ENCODE results near the gene SIDT1. TPM values are rescaled to one million over a fixed set of nuclear protein-coding genes. Genes with fewer than 3 reads are reported as not detected.

Gene SIDT1
- total RNA-seq, 3 donors from 2014 or later (not counting 1 experiment from before 2014, with no cell fraction given): 86.9 to 136 (median 101) TPM

DNA sequence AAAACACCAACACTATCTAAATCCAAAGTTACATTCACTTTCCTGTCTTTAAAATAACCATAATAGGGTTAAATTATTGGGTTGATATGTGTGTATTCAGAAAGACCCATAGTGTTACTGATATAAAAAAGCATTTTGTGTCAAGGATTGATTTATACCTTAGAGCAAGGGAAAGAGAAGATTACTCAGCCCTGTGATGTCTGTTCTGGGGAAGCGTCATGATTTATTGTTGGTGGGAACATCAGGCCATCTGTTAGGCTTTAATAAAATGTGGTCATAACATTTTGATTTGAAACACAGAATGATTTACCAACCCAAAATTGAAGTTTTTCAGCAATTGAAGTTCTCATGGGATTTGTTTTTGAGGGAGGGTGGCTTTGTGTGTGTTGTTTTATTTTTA lies 33.2 kb downstream of the SIDT1 start:
- Mint-ChIP-seq H3K9me3 (no peaks in the 10 kb centered on the region), H3K4me1 (peaks cover 30 to 38% of the 10 kb centered on the region in 2 donors), H3K27me3 (ENCODE audit: low read depth in 2 of 2) (no peaks in the 10 kb centered on the region), H3K27ac (peak overlapping the region in 1 of 2 donors; percentile 35), H3K36me3 (no peaks in the 10 kb centered on the region), H3K4me3 (no peak overlapping the region)
- no peak for ATAC-seq
- Histone ChIP-seq H3K36me3 (ENCODE audit: control insufficient read depth, insufficient read depth, low read length) (peaks cover 21% of the 10 kb centered on the region), H3K4me3 (ENCODE audit: low read length) (no peak overlapping the region), H3K4me1 (ENCODE audit: control insufficient read depth, insufficient read depth, low read length) (no peaks in the 10 kb centered on the region), H3K27ac (ENCODE audit: low read length) (no peak overlapping the region), H3K9me3 (ENCODE audit: control insufficient read depth, insufficient read depth, low read length) (no peaks in the 10 kb centered on the region), H3K27me3 (ENCODE audit: control insufficient read depth, insufficient read depth, low read length) (no peaks in the 10 kb centered on the region)
- TF ChIP-seq, protein P1, sequence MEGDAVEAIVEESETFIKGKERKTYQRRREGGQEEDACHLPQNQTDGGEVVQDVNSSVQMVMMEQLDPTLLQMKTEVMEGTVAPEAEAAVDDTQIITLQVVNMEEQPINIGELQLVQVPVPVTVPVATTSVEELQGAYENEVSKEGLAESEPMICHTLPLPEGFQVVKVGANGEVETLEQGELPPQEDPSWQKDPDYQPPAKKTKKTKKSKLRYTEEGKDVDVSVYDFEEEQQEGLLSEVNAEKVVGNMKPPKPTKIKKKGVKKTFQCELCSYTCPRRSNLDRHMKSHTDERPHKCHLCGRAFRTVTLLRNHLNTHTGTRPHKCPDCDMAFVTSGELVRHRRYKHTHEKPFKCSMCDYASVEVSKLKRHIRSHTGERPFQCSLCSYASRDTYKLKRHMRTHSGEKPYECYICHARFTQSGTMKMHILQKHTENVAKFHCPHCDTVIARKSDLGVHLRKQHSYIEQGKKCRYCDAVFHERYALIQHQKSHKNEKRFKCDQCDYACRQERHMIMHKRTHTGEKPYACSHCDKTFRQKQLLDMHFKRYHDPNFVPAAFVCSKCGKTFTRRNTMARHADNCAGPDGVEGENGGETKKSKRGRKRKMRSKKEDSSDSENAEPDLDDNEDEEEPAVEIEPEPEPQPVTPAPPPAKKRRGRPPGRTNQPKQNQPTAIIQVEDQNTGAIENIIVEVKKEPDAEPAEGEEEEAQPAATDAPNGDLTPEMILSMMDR (IDR thresholded peaks at IDR 0.05): no peak
- 74% methylated on average over 1 of the region's 1 CpG for WGBS (ENCODE audit: insufficient coverage)
- intact Hi-C loops (cut with micrococcal nuclease): no loop called here
- no peak for DNase-seq

DNA sequence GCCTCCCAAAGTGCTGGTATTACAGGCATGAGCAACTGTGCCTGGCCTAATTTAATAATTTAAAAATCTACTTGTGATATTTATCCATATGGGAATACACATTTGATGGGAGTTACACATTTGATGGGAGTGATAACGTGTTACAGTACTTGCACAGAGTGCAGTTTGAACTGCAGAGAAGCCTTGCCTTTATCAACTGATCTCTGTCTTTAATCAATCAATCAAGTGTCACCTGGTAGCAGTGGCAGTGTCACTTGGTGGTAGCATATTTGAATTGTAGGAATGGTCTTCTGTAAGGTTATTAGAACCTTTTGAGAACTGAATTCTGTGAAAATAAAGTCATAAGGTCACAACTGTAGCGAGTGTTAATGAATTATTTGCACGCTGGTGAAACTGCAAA lies 37.8 kb downstream of the SIDT1 start:
- Histone ChIP-seq H3K4me1 (ENCODE audit: control insufficient read depth, insufficient read depth, low read length) (no peaks in the 10 kb centered on the region), H3K4me3 (ENCODE audit: low read length) (no peak overlapping the region), H3K36me3 (ENCODE audit: control insufficient read depth, insufficient read depth, low read length) (peaks cover 23% of the 10 kb centered on the region), H3K27ac (ENCODE audit: low read length) (no peak overlapping the region), H3K9me3 (ENCODE audit: control insufficient read depth, insufficient read depth, low read length) (no peaks in the 10 kb centered on the region), H3K27me3 (ENCODE audit: control insufficient read depth, insufficient read depth, low read length) (no peaks in the 10 kb centered on the region)
- H3K27ac Mint-ChIP-seq: peak overlapping the region in 1 of 2 donors; percentile 11
- H3K4me1 Mint-ChIP-seq: peaks cover 5 to 16% of the 10 kb centered on the region in 2 donors
- intact Hi-C loops (cut with micrococcal nuclease): no loop called here
- no peaks in the 10 kb centered on the region for H3K36me3 Mint-ChIP-seq
- H3K9me3 Mint-ChIP-seq: no peaks in the 10 kb centered on the region
- ATAC-seq: no peak
- TF ChIP-seq, protein P1 (IDR thresholded peaks at IDR 0.05): no peak
- DNase-seq: no peak
- H3K27me3 Mint-ChIP-seq (ENCODE audit: low read depth in 2 of 2): no peaks in the 10 kb centered on the region
- no peak overlapping the region for H3K4me3 Mint-ChIP-seq
- WGBS (ENCODE audit: insufficient coverage): 96% methylated on average over 3 of the region's 3 CpGs

DNA sequence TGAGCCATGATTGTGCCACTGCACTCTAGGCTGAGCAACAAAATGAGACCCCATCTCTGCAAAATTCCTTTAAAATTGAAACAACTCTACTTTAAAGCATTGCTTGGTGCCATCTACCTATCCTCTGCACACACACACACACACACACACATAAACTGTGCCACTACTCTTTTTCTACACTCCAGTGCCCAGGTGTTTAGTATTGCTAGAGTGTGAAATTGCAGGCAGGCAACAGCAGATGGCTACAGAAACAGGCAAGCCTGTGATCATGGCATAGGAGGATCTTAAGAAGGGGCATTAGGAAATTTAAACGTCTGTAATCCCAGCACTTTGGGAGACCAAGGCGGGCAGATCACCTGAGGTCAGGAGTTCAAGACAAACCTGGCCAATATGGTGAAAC lies 39.0 kb downstream of the SIDT1 start:
- no peak overlapping the region for H3K4me3 ChIP-seq (ENCODE audit: low read length)
- H3K27me3 ChIP-seq (ENCODE audit: control insufficient read depth, insufficient read depth, low read length): no peaks in the 10 kb centered on the region
- H3K27ac ChIP-seq (ENCODE audit: low read length): no peak overlapping the region
- Mint-ChIP-seq H3K9me3 (no peaks in the 10 kb centered on the region), H3K27ac (no peak overlapping the region), H3K4me3 (no peak overlapping the region), H3K4me1 (peaks cover 5 to 16% of the 10 kb centered on the region in 2 donors), H3K27me3 (ENCODE audit: low read depth in 2 of 2) (no peaks in the 10 kb centered on the region), H3K36me3 (no peaks in the 10 kb centered on the region)
- 98% methylated on average over 2 of the region's 2 CpGs for WGBS (ENCODE audit: insufficient coverage)
- H3K9me3 ChIP-seq (ENCODE audit: control insufficient read depth, insufficient read depth, low read length): no peaks in the 10 kb centered on the region
- H3K36me3 ChIP-seq (ENCODE audit: control insufficient read depth, insufficient read depth, low read length): peaks cover 23% of the 10 kb centered on the region
- no peak for ATAC-seq
- TF ChIP-seq, protein P1 (IDR thresholded peaks at IDR 0.05): no peak
- no peaks in the 10 kb centered on the region for H3K4me1 ChIP-seq (ENCODE audit: control insufficient read depth, insufficient read depth, low read length)
- intact Hi-C loops (cut with micrococcal nuclease): no loop called here
- DNase-seq: no peak

DNA sequence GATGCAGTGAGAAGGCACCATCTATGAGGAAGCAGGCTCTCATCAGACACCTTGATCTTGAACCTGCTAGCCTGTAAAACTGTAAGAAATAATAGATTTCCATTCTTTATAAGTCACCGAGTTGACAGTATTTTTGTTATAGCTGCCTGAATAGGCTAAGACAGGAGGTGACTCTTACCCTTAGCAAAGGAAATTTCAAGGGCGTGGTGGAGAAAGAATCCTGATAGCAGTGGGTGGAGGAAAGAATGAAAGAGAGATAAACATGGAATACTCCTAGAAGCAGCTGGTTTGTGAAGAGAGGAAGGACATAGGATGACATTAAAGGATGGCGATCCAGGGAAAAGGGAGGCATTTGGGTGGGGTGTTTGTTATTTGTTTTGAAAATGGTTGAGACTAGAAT lies 41.4 kb downstream of the SIDT1 start:
- no peak for ATAC-seq
- Mint-ChIP-seq H3K4me3 (no peak overlapping the region), H3K9me3 (no peaks in the 10 kb centered on the region), H3K27me3 (ENCODE audit: low read depth in 2 of 2) (no peaks in the 10 kb centered on the region), H3K4me1 (peaks cover 11 to 22% of the 10 kb centered on the region in 2 donors), H3K27ac (peak overlapping the region; percentile 27 to 68), H3K36me3 (no peaks in the 10 kb centered on the region)
- peaks cover 18% of the 10 kb centered on the region for H3K36me3 ChIP-seq (ENCODE audit: control insufficient read depth, insufficient read depth, low read length)
- no peaks in the 10 kb centered on the region for H3K27me3 ChIP-seq (ENCODE audit: control insufficient read depth, insufficient read depth, low read length)
- WGBS (ENCODE audit: insufficient coverage): 100% methylated on average over 3 of the region's 3 CpGs
- H3K4me3 ChIP-seq (ENCODE audit: low read length): no peak overlapping the region
- H3K9me3 ChIP-seq (ENCODE audit: control insufficient read depth, insufficient read depth, low read length): no peaks in the 10 kb centered on the region
- H3K4me1 ChIP-seq (ENCODE audit: control insufficient read depth, insufficient read depth, low read length): no peaks in the 10 kb centered on the region
- H3K27ac ChIP-seq (ENCODE audit: low read length): no peak overlapping the region
- no peak for DNase-seq
- intact Hi-C loops (cut with micrococcal nuclease): no loop called here
- TF ChIP-seq, protein P1 (IDR thresholded peaks at IDR 0.05): no peak
